ENCODE measurements around the gene ZCRB1.

ZCRB1 gene

DNA sequence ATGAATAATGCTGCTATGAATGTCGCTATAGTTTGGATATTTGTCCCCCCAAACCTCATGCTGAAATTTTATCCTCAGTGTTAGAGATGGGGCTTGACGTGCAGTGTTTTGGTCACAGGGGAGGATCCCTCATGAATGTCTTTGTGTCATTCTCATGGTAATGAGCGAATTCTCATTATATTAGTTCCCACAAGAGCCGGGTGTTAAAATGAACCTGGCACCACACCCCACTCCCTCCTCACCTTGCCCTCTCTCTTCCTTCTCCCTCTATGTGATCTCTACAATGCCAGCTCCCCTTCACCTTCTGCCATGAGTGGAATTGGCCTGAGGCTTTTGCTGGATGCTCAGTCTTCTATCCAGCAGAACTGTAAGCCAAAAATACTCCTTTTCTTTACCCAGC is 50.4 kb downstream of the ZCRB1 start:
- DNase-seq, result no peak

GRCh38 chr12:42273706-42274105 is 52.2 kb downstream of the ZCRB1 start:
- DNase-seq, result no peak

DNA sequence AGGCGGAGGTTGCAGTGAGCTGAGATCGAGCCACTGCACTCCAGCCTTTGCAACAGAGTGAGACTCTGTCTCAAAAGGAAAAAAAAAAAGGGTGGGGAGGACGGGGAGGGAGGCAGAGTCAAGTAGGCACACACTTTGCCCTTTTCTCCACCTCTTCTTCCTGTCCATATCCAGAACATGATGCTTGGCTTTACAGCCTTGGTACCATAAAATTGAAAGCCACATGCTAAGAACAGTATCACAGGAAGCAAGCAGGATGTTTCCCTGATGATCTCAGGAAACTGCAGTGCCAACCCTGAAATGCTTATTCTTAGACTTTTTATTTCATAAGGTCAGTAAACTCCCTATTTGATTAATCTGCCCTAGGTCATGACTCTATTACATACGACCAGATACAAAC is 55.3 kb downstream of the ZCRB1 start:
- no peak for DNase-seq

- DNase-seq, result no peak
Observed at GRCh38 chr12:42267413-42268190, 58.3 kb downstream of the ZCRB1 start.

DNA sequence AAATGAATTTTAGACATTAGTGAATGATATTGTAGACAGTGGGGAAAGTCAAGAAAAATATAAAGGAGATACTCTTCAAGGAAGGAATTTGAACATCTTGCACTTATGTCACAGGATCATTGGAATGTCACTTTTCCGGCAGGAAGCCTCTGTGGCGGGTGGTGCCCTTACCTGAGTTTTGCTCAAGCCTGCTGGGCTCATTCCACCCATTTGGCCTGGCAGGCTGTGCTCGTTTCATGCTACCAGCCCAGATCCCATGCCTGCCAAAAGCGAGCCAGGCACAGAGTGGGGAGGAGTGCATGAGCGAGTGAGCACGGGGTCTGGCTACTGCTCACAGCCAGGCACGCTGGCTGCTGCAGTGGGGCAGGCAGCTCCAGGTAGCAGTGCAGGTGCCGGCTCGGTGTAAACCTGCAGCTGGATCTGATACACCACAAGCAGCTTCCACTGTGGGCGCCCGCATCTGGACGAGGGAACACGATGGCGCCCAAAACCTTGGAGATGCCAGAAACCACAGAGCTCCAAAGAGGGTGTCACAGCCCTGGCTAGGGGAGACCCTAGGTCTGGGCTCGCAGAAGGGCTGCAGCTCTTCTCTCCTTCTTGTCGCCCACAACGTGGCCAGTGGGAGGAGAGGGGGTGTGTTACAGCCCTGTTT is 59.2 kb downstream of the ZCRB1 start:
- DNase-seq, result no peak

GRCh38 chr12:42262271-42262670 is 63.6 kb downstream of the ZCRB1 start:
- DNase-seq, result no peak
